Thyroid gland (tissue), 4 donors: Measurements from ENCODE around the gene MRRF. TPM values are rescaled to one million over a fixed set of nuclear protein-coding genes. Genes with fewer than 3 reads are reported as not detected.
"Not testable (repeated sequence)": the region's sequence is repeated elsewhere in the genome, so short reads cannot be mapped to it uniquely, and the experiment has no call there.

Experiments
- DNase-seq, 2 donors: peaks; one replicate each; pipeline ENCODE4 v3.0.0-alpha.2; 2019
- H3K27ac ChIP-seq, 3 donors: fragments of 200-600 bp; sonication (generic); 1 replicate in 2 of 3; 2 replicates in 1 of 3; pipeline ENCODE4 v1.5.1; 2016 to 2019; ENCODE audit warnings: mild to moderate bottlenecking in 1 of 3, moderate library complexity in 1 of 3
- H3K27me3 ChIP-seq: fragments of 200-600 bp; sonication (generic); one replicate; pipeline ENCODE4 v1.5.1; 2019
- H3K36me3 ChIP-seq, 2 donors: fragments of 200-600 bp; sonication (generic); one replicate each; pipeline ENCODE4 v1.5.1; 2016 to 2019
- H3K4me1 ChIP-seq, 2 donors: fragments of 200-600 bp; sonication (generic); one replicate each; pipeline ENCODE4 v1.5.1; 2017 to 2019
- H3K4me3 ChIP-seq, 3 donors: fragments of 200-600 bp; sonication (generic); replicated peaks in 1 of 3; 1 replicate in 2 of 3; 2 replicates in 1 of 3; pipeline ENCODE4 v1.5.1; 2016; ENCODE audit warnings: mild to moderate bottlenecking in 1 of 3
- H3K9me3 ChIP-seq: fragments of 200-600 bp; sonication (generic); one replicate; pipeline ENCODE4 v1.5.1; 2017
- CTCF ChIP-seq, 6 experiments: fragments of 200-600 bp in 3 of 6; fragments of 450-650 bp in 3 of 6; sonication (generic) in 3 of 6; IDR thresholded peaks; one replicate each; pipeline ENCODE4 v1.5.1; 2016 to 2019; ENCODE audit warnings: antibody characterized with exemption in 6 of 6, mild to moderate bottlenecking in 2 of 6, inconsistent platforms in 1 of 6, moderate library complexity in 1 of 6
- POLR2A ChIP-seq, 2 donors: fragments of 450-650 bp; IDR thresholded peaks; one replicate each; pipeline ENCODE4 v1.6.1; 2017; ENCODE audit warnings: antibody characterized with exemption in 2 of 2, mild to moderate bottlenecking in 2 of 2, moderate library complexity in 1 of 2
- WGBS, 2 donors: methylation state at CpG; one replicate each; pipeline ENCODE4 v1.1.5; 2017; 5-methylcytosine and 5-hydroxymethylcytosine counted together
- intact Hi-C: fragments of 100-400 bp; cut with DNase I; formaldehyde crosslinking; loops from one replicate; pipeline ENCODE4 v1.15.1; 2023
- total RNA-seq, 4 donors: library from RNA; depleted of rRNA; stranded (reverse); fragments of >200 nt; gene quantifications; one replicate each; pipeline ENCODE4 v1.2.3, GENCODE V29; 2016

MRRF gene
- total RNA-seq, 4 donors from 2014 or later = 40.9 to 56.0 (median 52.0) TPM

GRCh38 chr9:122314165-122314564, 49.5 kb downstream of the MRRF start:
- Histone ChIP-seq H3K27me3 (no peaks in the 10 kb centered on the region), H3K4me3 (no peak overlapping the region), H3K4me1 (peaks cover 10 to 14% of the 10 kb centered on the region in 2 donors), H3K27ac (no peak overlapping the region), H3K9me3 (no peaks in the 10 kb centered on the region), H3K36me3 (peaks cover 4 to 25% of the 10 kb centered on the region in 2 donors)
- TF ChIP-seq CTCF (IDR thresholded peaks at IDR 0.05) = no peak
- TF ChIP-seq POLR2A (IDR thresholded peaks at IDR 0.05) = no peak
- intact Hi-C loops = no loop called here
- DNase-seq = no peak

- DNase-seq = no peak
- no peaks in the 10 kb centered on the region for H3K9me3 ChIP-seq
- TF ChIP-seq CTCF (IDR thresholded peaks at IDR 0.05) (no peak), POLR2A (IDR thresholded peaks at IDR 0.05) (no peak)
- peaks cover 4 to 25% of the 10 kb centered on the region in 2 donors for H3K36me3 ChIP-seq
- no peaks in the 10 kb centered on the region for H3K27me3 ChIP-seq
- H3K27ac ChIP-seq = no peak overlapping the region
- H3K4me3 ChIP-seq = no peak overlapping the region
- 74 to 85% methylated on average over 2 of the region's 2 CpGs for WGBS, 2 donors
- H3K4me1 ChIP-seq = peaks cover 7 to 8% of the 10 kb centered on the region in 2 donors
- intact Hi-C loops = no loop called here
Measured at GRCh38 chr9:122315534-122315933, 50.9 kb downstream of the MRRF start.

GRCh38 chr9:122318284-122318683, 53.6 kb downstream of the MRRF start:
- H3K9me3 ChIP-seq = no peaks in the 10 kb centered on the region
- WGBS, 2 donors = 83 to 90% methylated on average over 3 of the region's 3 CpGs
- H3K27ac ChIP-seq = no peak overlapping the region
- H3K27me3 ChIP-seq = no peaks in the 10 kb centered on the region
- no peak for TF ChIP-seq POLR2A (IDR thresholded peaks at IDR 0.05)
- no peak for TF ChIP-seq CTCF (IDR thresholded peaks at IDR 0.05)
- H3K4me3 ChIP-seq = no peak overlapping the region
- H3K36me3 ChIP-seq = peaks cover 14 to 31% of the 10 kb centered on the region in 2 donors
- no peak for DNase-seq
- no peaks in the 10 kb centered on the region for H3K4me1 ChIP-seq
- intact Hi-C loops = no loop called here

GRCh38 chr9:122320413-122320881, 55.8 kb downstream of the MRRF start:
- H3K27ac ChIP-seq = no peak overlapping the region
- intact Hi-C loops = no loop called here
- 83 to 91% methylated on average over 1 of the region's 1 CpG for WGBS, 2 donors
- H3K36me3 ChIP-seq = peaks cover 19 to 20% of the 10 kb centered on the region in 2 donors
- H3K9me3 ChIP-seq = no peaks in the 10 kb centered on the region
- TF ChIP-seq CTCF (IDR thresholded peaks at IDR 0.05) (no peak), POLR2A (IDR thresholded peaks at IDR 0.05) (no peak)
- no peaks in the 10 kb centered on the region for H3K4me1 ChIP-seq
- peak in 1 of 2 donors; percentile 7 for DNase-seq
- H3K4me3 ChIP-seq = no peak overlapping the region
- H3K27me3 ChIP-seq = no peaks in the 10 kb centered on the region

- TF ChIP-seq POLR2A (IDR thresholded peaks at IDR 0.05) (no peak), CTCF (IDR thresholded peaks at IDR 0.05) (no peak)
- H3K27ac ChIP-seq = no peak overlapping the region
- H3K4me1 ChIP-seq = no peaks in the 10 kb centered on the region
- no peaks in the 10 kb centered on the region for H3K9me3 ChIP-seq
- no peak overlapping the region for H3K4me3 ChIP-seq
- H3K36me3 ChIP-seq = peaks cover 18 to 19% of the 10 kb centered on the region in 2 donors
- no peaks in the 10 kb centered on the region for H3K27me3 ChIP-seq
- intact Hi-C loops = no loop called here
- no peak for DNase-seq
- WGBS, 2 donors = 83 to 93% methylated on average over 2 of the region's 2 CpGs
Measured at GRCh38 chr9:122322553-122322952, 57.9 kb downstream of the MRRF start.

GRCh38 chr9:122324665-122325064, 60.0 kb downstream of the MRRF start:
- H3K4me3 ChIP-seq, DNase-seq, H3K27me3 ChIP-seq, intact Hi-C loops, H3K9me3 ChIP-seq, H3K4me1 ChIP-seq: not testable (repeated sequence)
- Histone ChIP-seq H3K27ac (peak overlapping the region in 1 of 3 donors; percentile 5), H3K36me3 (peaks cover 18 to 19% of the 10 kb centered on the region in 2 donors)
- WGBS, 2 donors = 71 to 79% methylated on average over 1 of the region's 1 CpG
